Mammary epithelial cell (primary cell): ENCODE results near the gene MINDY3.

Experiments used
- EZH2 ChIP-seq: IDR thresholded peaks from 2 replicates; pipeline ENCODE4 v1.6.1; 2012; ENCODE audit warnings: low read length, inconsistent platforms, borderline replicate concordance
- TF ChIP-seq, protein P1 (sequence below), 2 donors: IDR thresholded peaks in 1 of 2; conservative IDR thresholded peaks in 1 of 2; 2 replicates each; pipeline ENCODE4 v1.5.1; 2011 to 2012; ENCODE audit warnings: inconsistent platforms in 2 of 2, low read length in 2 of 2, mild to moderate bottlenecking in 2 of 2, control low read depth in 1 of 2, low read depth in 1 of 2; ENCODE audit not compliant: insufficient read depth in 1 of 2; ENCODE audit errors: extremely low read depth in 1 of 2

- TF ChIP-seq, protein P1, sequence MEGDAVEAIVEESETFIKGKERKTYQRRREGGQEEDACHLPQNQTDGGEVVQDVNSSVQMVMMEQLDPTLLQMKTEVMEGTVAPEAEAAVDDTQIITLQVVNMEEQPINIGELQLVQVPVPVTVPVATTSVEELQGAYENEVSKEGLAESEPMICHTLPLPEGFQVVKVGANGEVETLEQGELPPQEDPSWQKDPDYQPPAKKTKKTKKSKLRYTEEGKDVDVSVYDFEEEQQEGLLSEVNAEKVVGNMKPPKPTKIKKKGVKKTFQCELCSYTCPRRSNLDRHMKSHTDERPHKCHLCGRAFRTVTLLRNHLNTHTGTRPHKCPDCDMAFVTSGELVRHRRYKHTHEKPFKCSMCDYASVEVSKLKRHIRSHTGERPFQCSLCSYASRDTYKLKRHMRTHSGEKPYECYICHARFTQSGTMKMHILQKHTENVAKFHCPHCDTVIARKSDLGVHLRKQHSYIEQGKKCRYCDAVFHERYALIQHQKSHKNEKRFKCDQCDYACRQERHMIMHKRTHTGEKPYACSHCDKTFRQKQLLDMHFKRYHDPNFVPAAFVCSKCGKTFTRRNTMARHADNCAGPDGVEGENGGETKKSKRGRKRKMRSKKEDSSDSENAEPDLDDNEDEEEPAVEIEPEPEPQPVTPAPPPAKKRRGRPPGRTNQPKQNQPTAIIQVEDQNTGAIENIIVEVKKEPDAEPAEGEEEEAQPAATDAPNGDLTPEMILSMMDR (conservative IDR thresholded peaks at IDR 0.05 in 1 of 2, IDR thresholded peaks at IDR 0.05 in 1 of 2; ENCODE audit: extremely low read depth in 1 of 2, insufficient read depth in 1 of 2, low read depth in 1 of 2, low read length in 2 of 2), result no peak
- no peak for TF ChIP-seq EZH2
Observed at GRCh38 chr10:15841696-15842095, 18.6 kb downstream of the MINDY3 start.
